ENCODE measurements around the gene MDGA2.

GRCh38 chr14:46985529-46986380 lies 689.6 kb downstream of the MDGA2 start:
- TF ChIP-seq CTCF (IDR thresholded peaks at IDR 0.05; ENCODE audit: borderline replicate concordance, extremely low read depth, low read length, poor library complexity, severe bottlenecking) = no peak
- no peak for TF ChIP-seq EZH2 (IDR thresholded peaks at IDR 0.05; ENCODE audit: borderline replicate concordance, low read depth, low read length, severe bottlenecking)
